HepG2 (cell line): ENCODE measurements around the gene CGREF1. TPM values are rescaled to one million over a fixed set of nuclear protein-coding genes. Genes with fewer than 3 reads are reported as not detected.
A peak's percentile ranks its signal among the peaks of the same experiment; 100 is the strongest.

Experiments
- ATAC-seq: fragments of 200-7000 bp; cut with Tn5 transposase; 3 replicates; pipeline ENCODE4 v1.9.1; 2020; ENCODE audit warnings: mild to moderate bottlenecking, moderate library complexity
- BruUV-seq: library from RNA; stranded (reverse); fragments of 400-500 nt; replicated peaks from 2 replicates; lab custom pipeline; 2021; lab: Mats Ljungman, UMichigan
- CTCF ChIA-PET: fragments of 300-600 bp; formaldehyde crosslinking; extraction: SDS; loops from one replicate; lab custom pipeline; 2021; ENCODE audit warnings: low total read pairs, inconsistent platforms, low intra/inter-chr PET ratio; lab: Yijun Ruan, JAX
- POLR2A ChIA-PET: fragments of 350-600 bp; sonication (Branson Sonifier 250); formaldehyde crosslinking; loops from one replicate; lab custom pipeline; 2020; ENCODE audit warnings: antibody characterized with exemption, inconsistent platforms; lab: Yijun Ruan, JAX
- DNase-seq: peaks from one replicate; pipeline ENCODE4 v3.0.0-alpha.2; 2015; ENCODE audit warnings: low spot score
- FAIRE-seq: peaks from 3 replicates; lab custom pipeline; 2011; peaks lifted over from hg19 to GRCh38; lab: Jason Lieb, UNC
- H2AFZ ChIP-seq: one replicate; pipeline ENCODE4 v1.6.1; 2011; ENCODE audit warnings: low read length, inconsistent platforms
- H3K27ac ChIP-seq: fragments of 300-600 bp; 3 replicates; pipeline ENCODE4 v1.8.0; 2011; ENCODE audit warnings: mixed run types, mild to moderate bottlenecking, mixed read lengths, low read length, inconsistent platforms; ENCODE audit not compliant: insufficient read depth; ENCODE audit errors: extremely low read length
- H3K27me3 ChIP-seq, 2 experiments: fragments of 200-600 bp in 1 of 2; 2 replicates in 1 of 2; 3 replicates in 1 of 2; pipeline versions ENCODE4 v1.6.0 to v1.8.0; 2011; ENCODE audit warnings: low read length in 2 of 2, mild to moderate bottlenecking in 2 of 2, moderate library complexity in 2 of 2, inconsistent platforms in 1 of 2; ENCODE audit not compliant: insufficient read depth in 2 of 2, control insufficient read depth in 1 of 2
- H3K36me3 ChIP-seq, 2 experiments: fragments of 200-600 bp in 1 of 2; replicated peaks in 1 of 2; 2 replicates in 1 of 2; 3 replicates in 1 of 2; pipeline versions ENCODE4 v1.5.1 to v1.8.0; 2011; ENCODE audit warnings: low read length in 2 of 2, inconsistent platforms in 1 of 2; ENCODE audit not compliant: insufficient read depth in 2 of 2, control insufficient read depth in 1 of 2
- H3K4me1 ChIP-seq: 2 replicates; pipeline ENCODE4 v1.5.1; 2012; ENCODE audit warnings: low read length, inconsistent platforms; ENCODE audit not compliant: insufficient read depth
- H3K4me2 ChIP-seq: 2 replicates; pipeline ENCODE4 v1.6.0; 2011; ENCODE audit warnings: low read depth, low read length, inconsistent platforms
- H3K4me3 ChIP-seq, 3 experiments: fragments of 200-600 bp in 1 of 3; sonication (generic), shearing (Covaris generic) in 1 of 3; replicated peaks in 1 of 3; 2 replicates each; pipeline ENCODE4 v1.5.1; 2011 to 2016; ENCODE audit warnings: low read length in 3 of 3, inconsistent platforms in 2 of 3, low read depth in 2 of 3, mild to moderate bottlenecking in 2 of 3, control low read depth in 1 of 3, mixed read lengths in 1 of 3; ENCODE audit not compliant: insufficient read depth in 1 of 3
- H3K79me2 ChIP-seq: one replicate; pipeline ENCODE4 v1.6.1; 2011; ENCODE audit warnings: low read length, inconsistent platforms; ENCODE audit not compliant: insufficient read depth
- H3K9ac ChIP-seq: 2 replicates; pipeline ENCODE4 v1.6.0; 2011; ENCODE audit warnings: mild to moderate bottlenecking, low read depth, low read length, inconsistent platforms; ENCODE audit not compliant: insufficient read depth
- H3K9me3 ChIP-seq: 2 replicates; pipeline ENCODE4 v1.5.1; 2012; ENCODE audit warnings: mild to moderate bottlenecking, low read length
- H4K20me1 ChIP-seq: 2 replicates; pipeline ENCODE4 v1.6.0; 2011; ENCODE audit warnings: inconsistent platforms, mild to moderate bottlenecking, low read length, moderate library complexity; ENCODE audit not compliant: insufficient read depth
- AFF4 ChIP-seq: sonication (generic); formaldehyde crosslinking; IDR thresholded peaks from 2 replicates; pipeline ENCODE4 v1.4.0; 2020; ENCODE audit warnings: missing genetic modification reagents
- AGO1 ChIP-seq: fragments of 200-400 bp; formaldehyde crosslinking; IDR thresholded peaks from 2 replicates; pipeline ENCODE4 v1.6.1; 2017; ENCODE audit warnings: mild to moderate bottlenecking, low read depth, low read length, moderate library complexity; ENCODE audit not compliant: poor library complexity, severe bottlenecking
- HOXD1 ChIP-seq: sonication (generic); formaldehyde crosslinking; IDR thresholded peaks from 2 replicates; pipeline ENCODE4 v1.5.0; 2020; ENCODE audit warnings: missing genetic modification reagents
- LCORL ChIP-seq, 2 experiments: fragments of 450-650 bp in 1 of 2; sonication (generic) in 1 of 2; formaldehyde crosslinking in 1 of 2; IDR thresholded peaks; 2 replicates each; pipeline versions ENCODE4 v1.5.0 to v1.6.1; 2017 to 2020; ENCODE audit warnings: antibody characterized with exemption in 1 of 2, missing genetic modification reagents in 1 of 2
- MED1 ChIP-seq: sonication (generic); formaldehyde crosslinking; IDR thresholded peaks from 2 replicates; pipeline ENCODE4 v1.4.0; 2020; ENCODE audit warnings: missing genetic modification reagents
- MEIS1 ChIP-seq: sonication (generic); formaldehyde crosslinking; IDR thresholded peaks from 2 replicates; pipeline ENCODE4 v1.9.0; 2021; ENCODE audit warnings: mild to moderate bottlenecking, missing genetic modification reagents, moderate library complexity, borderline replicate concordance
- MIXL1 ChIP-seq: IDR thresholded peaks from 2 replicates; pipeline ENCODE4 v1.6.1; 2016
- NKX3-1 ChIP-seq: sonication (generic); formaldehyde crosslinking; IDR thresholded peaks from 2 replicates; pipeline ENCODE4 v1.5.0; 2020; ENCODE audit warnings: missing genetic modification reagents
- PLRG1 ChIP-seq: fragments of 450-650 bp; conservative IDR thresholded peaks from 2 replicates; pipeline ENCODE4 v1.6.1; 2016
- RFXAP ChIP-seq: sonication (generic); formaldehyde crosslinking; IDR thresholded peaks from 2 replicates; pipeline ENCODE4 v1.4.0; 2020; ENCODE audit warnings: missing genetic modification reagents, borderline replicate concordance
- SAFB2 ChIP-seq: sonication (generic); formaldehyde crosslinking; IDR thresholded peaks from 2 replicates; pipeline ENCODE4 v1.5.1; 2020; ENCODE audit warnings: missing genetic modification reagents, low read depth, mild to moderate bottlenecking, borderline replicate concordance
- ZBTB3 ChIP-seq: sonication (generic); formaldehyde crosslinking; IDR thresholded peaks from 2 replicates; pipeline ENCODE4 v1.4.0; 2020; ENCODE audit warnings: low read depth, mild to moderate bottlenecking, moderate library complexity, missing genetic modification reagents, borderline replicate concordance
- ZFP91 ChIP-seq: sonication (generic); formaldehyde crosslinking; IDR thresholded peaks from 2 replicates; pipeline ENCODE4 v1.9.0; 2022; ENCODE audit warnings: missing genetic modification reagents, mild to moderate bottlenecking, borderline replicate concordance
- ZNF362 ChIP-seq: sonication (generic); formaldehyde crosslinking; IDR thresholded peaks from 2 replicates; pipeline ENCODE4 v1.4.0; 2020; ENCODE audit warnings: missing genetic modification reagents, mild to moderate bottlenecking, borderline replicate concordance
- ZNF776 ChIP-seq: sonication (generic); formaldehyde crosslinking; IDR thresholded peaks from 2 replicates; pipeline ENCODE4 v1.4.0; 2020; ENCODE audit warnings: mild to moderate bottlenecking, missing genetic modification reagents
- WGBS: methylation state at CpG from one replicate; pipeline ENCODE4 v1.1.6; 2017; ENCODE audit warnings: low lambda C conversion rate; 5-methylcytosine and 5-hydroxymethylcytosine counted together
- in situ Hi-C: cut with HindIII; loops from 2 replicates; pipeline ENCODE4 v1.10.0; 2017; ENCODE audit warnings: low pct_unique_long_range_greater_than_20kb; ENCODE audit not compliant: extremely low pct_ligation_motif_present
- intact Hi-C: fragments of 100-400 bp; cut with micrococcal nuclease; formaldehyde crosslinking; loops from one replicate; pipeline ENCODE4 v1.10.0; 2022; ENCODE audit not compliant: unreplicated experiment
- polyA plus RNA-seq, 8 experiments: library from polyadenylated mRNA; depleted of rRNA in 3 of 8; stranded (reverse) in 7 of 8; unstranded in 1 of 8; fragments of >200 nt; fragmentation: Illumina TruSeq in 4 of 8; extraction: Trizol in 4 of 8; gene quantifications; 2 replicates each; pipeline versions ENCODE4 v1.2.1 to v1.2.3, GENCODE V29; 2011 to 2016; ENCODE audit warnings: low read depth in 4 of 8, missing spikeins in 1 of 8, mixed read lengths in 1 of 8; ENCODE audit not compliant: insufficient read depth in 1 of 8
- total RNA-seq, 5 experiments: library from RNA; depleted of rRNA; stranded (reverse); fragments of >200 nt; fragmentation: Illumina TruSeq; extraction: Trizol; gene quantifications; 2 replicates each; pipeline ENCODE4 v1.2.3, GENCODE V29; 2016; ENCODE audit warnings: low read depth in 1 of 5
- TF ChIP-seq, protein P1 (sequence below): IDR thresholded peaks from 2 replicates; pipeline ENCODE4 v1.6.1; 2016; ENCODE audit warnings: mild to moderate bottlenecking

The CGREF1 gene
- total and polyA plus RNA-seq, 2 of the 13 experiments (the other 11 are each of a cell fraction or from before 2014, with no cell fraction given), result 13.9 to 23.4 TPM

- intact Hi-C loops, result loop anchor here (10.0 kb wide), 1 partner anchor 45 kb away; the partner anchor contains the start of gene TMEM214
- Histone ChIP-seq H3K27ac (peak overlapping the region; percentile 32), H3K4me2 (peak overlapping the region; percentile 72), H3K4me1 (peaks cover 85% of the 10 kb centered on the region), H3K9ac (peak overlapping the region; percentile 52; the same call in 1 of the 2 replicates), H3K9me3 (no peaks in the 10 kb centered on the region), H3K79me2 (no peaks in the 10 kb centered on the region), H2AFZ (no peak overlapping the region), H3K27me3 (peaks cover 0 to 2% of the 10 kb centered on the region in 2 experiments; a peak in 1 of 5 replicates), H4K20me1 (no peaks in the 10 kb centered on the region), H3K36me3 (no peaks in the 10 kb centered on the region), H3K4me3 (peak overlapping the region in 1 of 3 experiments; percentile 65; a peak in 2 of 6 replicates)
- 38% methylated on average over 7 of the region's 7 CpGs for WGBS
- in situ Hi-C loops, result no loop called here
- no peak for FAIRE-seq
- ChIA-PET POLR2A (interaction anchor here (4.8 to 9.2 kb wide), 4 partner anchors 8 to 28 kb away, joined by 28 to 106 read pairs (median 60); partner anchors contain the start of genes AGBL5 and OST4), CTCF (no interaction called here)
- no peak for ATAC-seq
- DNase-seq, result no peak
- no TSS peak for BruUV-seq
- TF ChIP-seq HOXD1 (CRISPR knock-in tag) (no peak), ZNF776 (no peak), PLRG1 (no peak), MEIS1 (CRISPR knock-in tag) (no peak), AFF4 (CRISPR knock-in tag) (no peak), ZFP91 (no peak), SAFB2 (CRISPR knock-in tag) (no peak), ZBTB3 (no peak), ZNF362 (CRISPR knock-in tag) (no peak), LCORL (IDR thresholded peaks at IDR 0.05) (no peak), LCORL (CRISPR knock-in tag; IDR thresholded peaks at IDR 0.05) (0 out of 2 replicates have a peak, but pooled peaks have one; percentile 25), RFXAP (CRISPR knock-in tag) (no peak), NKX3-1 (CRISPR knock-in tag) (no peak), AGO1 (no peak), MED1 (CRISPR knock-in tag) (no peak), MIXL1 (CRISPR knock-in tag) (no peak)
- TF ChIP-seq, protein P1, sequence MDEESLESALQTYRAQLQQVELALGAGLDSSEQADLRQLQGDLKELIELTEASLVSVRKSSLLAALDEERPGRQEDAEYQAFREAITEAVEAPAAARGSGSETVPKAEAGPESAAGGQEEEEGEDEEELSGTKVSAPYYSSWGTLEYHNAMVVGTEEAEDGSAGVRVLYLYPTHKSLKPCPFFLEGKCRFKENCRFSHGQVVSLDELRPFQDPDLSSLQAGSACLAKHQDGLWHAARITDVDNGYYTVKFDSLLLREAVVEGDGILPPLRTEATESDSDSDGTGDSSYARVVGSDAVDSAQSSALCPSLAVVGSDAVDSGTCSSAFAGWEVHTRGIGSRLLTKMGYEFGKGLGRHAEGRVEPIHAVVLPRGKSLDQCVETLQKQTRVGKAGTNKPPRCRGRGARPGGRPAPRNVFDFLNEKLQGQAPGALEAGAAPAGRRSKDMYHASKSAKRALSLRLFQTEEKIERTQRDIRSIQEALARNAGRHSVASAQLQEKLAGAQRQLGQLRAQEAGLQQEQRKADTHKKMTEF (CRISPR knock-in tag), result no peak
Measured at GRCh38 chr2:27080140-27080469, 38.8 kb downstream of the CGREF1 start.
